HFF-Myc (cell line): ENCODE results near the gene XYLB.

Experiments
- DNase-seq: peaks from one replicate; pipeline ENCODE4 v3.0.0-alpha.2; 2011; ENCODE audit warnings: low read depth; ENCODE audit errors: extremely low read depth
- H3K4me3 ChIP-seq: replicated peaks from 2 replicates; pipeline ENCODE4 v1.5.1; 2011; ENCODE audit warnings: low read depth, mild to moderate bottlenecking, control low read depth, low read length
- TF ChIP-seq, protein P1 (sequence below): IDR thresholded peaks from 2 replicates; pipeline ENCODE4 v1.5.1; 2012; ENCODE audit warnings: mild to moderate bottlenecking, low read depth, low read length, control low read depth; ENCODE audit errors: missing control alignments

Gene XYLB

DNA sequence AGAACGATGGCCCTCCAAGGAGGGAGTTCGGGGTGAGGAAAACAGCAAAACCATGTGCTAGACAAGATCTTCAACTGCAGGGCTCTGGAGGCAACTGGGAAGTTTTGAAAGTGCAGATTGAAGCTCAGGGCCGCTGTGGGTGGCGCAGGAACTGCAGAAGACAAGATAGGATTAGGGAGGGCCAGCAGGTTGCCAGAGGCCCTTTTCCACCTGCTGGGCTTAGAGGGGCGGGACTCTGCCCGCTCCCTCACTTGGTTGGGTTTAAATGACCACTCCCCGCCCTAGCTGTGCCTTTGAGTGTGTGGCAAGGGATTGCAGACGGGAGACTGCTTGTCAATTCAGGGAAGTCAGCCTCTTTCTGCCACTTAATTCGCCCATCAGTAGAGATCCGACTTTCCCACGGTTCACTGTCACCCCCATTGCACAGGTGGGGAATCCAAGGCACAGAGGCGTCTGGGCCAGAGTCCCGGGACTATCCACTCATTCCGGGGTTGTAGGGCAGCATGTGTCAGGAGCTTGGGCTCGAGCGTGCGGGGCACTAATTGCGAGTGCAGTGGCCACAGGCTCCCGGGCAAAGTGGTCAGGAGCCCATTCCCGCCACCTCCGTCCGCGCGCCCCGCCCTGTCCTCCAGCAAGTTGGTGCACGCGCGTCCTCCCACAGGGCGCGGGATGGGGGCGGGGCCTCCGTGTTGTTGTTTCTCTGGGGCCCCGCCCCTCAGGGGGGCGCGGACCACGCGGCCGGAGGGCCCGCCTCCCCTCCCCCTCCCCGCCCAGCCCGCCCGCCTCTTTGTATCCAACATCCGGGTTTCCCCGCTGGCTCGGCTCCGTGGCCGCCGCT, 106.7 kb downstream of the XYLB start, which contains the start of gene ACVR2B:
Gene ACVR2B (plus strand): TSS at position 816 of the 838 bp plus-strand sequence. CDS start 433 bp downstream, outside the sequence.
- TF ChIP-seq, protein P1, sequence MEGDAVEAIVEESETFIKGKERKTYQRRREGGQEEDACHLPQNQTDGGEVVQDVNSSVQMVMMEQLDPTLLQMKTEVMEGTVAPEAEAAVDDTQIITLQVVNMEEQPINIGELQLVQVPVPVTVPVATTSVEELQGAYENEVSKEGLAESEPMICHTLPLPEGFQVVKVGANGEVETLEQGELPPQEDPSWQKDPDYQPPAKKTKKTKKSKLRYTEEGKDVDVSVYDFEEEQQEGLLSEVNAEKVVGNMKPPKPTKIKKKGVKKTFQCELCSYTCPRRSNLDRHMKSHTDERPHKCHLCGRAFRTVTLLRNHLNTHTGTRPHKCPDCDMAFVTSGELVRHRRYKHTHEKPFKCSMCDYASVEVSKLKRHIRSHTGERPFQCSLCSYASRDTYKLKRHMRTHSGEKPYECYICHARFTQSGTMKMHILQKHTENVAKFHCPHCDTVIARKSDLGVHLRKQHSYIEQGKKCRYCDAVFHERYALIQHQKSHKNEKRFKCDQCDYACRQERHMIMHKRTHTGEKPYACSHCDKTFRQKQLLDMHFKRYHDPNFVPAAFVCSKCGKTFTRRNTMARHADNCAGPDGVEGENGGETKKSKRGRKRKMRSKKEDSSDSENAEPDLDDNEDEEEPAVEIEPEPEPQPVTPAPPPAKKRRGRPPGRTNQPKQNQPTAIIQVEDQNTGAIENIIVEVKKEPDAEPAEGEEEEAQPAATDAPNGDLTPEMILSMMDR: no peak
- peak within 1 kb of the TSS; percentile 78 for H3K4me3 ChIP-seq
- no peak for DNase-seq

DNA sequence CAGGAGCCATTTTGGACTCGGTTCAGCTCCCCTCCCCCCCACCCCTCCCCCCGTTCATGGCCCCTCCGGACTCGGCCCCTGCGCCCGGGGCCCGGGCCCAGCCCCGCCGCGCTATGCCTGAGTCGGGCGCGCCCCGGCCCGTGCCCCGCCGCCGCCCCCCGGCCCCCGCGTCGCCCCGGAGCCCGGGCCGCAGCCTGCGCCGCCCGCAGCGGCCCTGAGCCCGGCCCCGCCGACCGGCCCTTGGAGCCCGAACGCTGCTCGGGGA, 107.3 kb downstream of the XYLB start:
- no peak for DNase-seq
- TF ChIP-seq, protein P1: no peak
- peak overlapping the region; percentile 78 for H3K4me3 ChIP-seq

DNA sequence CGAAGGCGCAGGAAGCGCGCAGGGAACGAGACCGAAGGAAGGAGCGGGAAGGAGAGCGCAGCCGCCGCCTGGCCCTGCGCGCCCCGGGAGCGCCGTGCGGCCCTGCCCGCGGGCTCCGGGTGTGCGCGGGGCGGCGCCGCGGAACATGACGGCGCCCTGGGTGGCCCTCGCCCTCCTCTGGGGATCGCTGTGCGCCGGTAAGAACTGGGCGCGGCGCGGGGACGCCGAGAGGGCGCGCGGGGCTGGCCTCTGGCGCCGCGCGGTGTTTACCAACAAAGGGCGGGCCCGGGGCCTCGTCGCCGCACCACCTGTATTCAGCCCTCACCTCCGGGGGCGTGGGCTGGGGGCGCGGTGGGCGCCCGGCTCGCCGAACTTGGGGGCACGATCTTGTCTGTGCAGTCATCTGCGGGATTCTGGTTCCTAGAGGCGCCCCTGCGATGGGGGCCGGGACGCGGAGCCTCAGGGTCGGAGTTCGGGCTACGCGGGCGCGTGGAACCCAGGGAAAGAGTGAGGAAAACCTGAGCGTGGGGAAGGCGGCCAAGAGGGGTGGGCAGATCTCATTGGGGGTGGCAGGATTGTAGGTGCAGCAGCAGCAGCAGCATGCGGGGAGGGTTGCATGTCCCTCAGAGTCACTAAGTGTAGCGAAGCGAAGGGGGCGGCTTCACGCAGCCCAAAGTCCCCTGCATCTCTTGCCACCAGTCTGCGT, 107.7 kb downstream of the XYLB start:
- no peak for DNase-seq
- peak overlapping the region; percentile 78 for H3K4me3 ChIP-seq
- TF ChIP-seq, protein P1: no peak

DNA sequence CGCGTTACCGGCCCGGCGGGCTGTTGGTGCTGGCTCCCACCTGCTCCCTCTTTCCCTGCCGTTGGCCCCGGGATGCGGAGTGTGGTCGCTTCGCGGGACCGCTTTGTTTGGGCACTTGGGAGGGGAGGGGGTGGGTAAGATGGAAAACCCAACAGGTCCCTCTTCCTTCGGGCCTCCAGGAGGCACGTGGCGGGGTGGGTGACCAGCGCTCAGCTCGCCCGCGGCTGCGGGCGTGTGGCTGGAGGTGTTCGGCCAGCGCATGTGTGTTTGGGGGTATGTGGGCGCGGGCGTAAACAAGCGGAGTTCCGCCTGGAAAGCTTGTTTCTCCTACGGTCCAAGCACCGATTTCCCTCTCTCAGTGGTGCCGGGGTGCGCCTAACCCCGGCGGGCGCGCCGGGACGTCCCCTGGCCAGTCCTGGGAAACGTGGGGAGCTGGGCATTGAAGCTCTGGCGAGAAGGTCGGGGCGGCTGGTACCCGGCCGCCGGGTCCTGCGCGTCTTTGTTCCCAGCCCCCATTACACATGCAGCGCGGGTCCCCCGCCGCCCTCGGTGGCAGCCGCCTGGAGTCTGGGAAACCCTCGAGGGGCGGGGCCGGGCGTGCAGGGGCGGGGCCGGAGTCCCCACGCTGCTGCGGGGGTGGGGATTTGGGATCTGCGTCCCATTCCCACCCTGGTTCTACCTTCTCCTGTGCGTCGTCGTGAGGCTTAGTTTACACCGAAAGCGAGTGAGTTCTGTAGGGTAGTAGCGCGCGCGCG, 108.5 kb downstream of the XYLB start:
- DNase-seq: no peak

DNA sequence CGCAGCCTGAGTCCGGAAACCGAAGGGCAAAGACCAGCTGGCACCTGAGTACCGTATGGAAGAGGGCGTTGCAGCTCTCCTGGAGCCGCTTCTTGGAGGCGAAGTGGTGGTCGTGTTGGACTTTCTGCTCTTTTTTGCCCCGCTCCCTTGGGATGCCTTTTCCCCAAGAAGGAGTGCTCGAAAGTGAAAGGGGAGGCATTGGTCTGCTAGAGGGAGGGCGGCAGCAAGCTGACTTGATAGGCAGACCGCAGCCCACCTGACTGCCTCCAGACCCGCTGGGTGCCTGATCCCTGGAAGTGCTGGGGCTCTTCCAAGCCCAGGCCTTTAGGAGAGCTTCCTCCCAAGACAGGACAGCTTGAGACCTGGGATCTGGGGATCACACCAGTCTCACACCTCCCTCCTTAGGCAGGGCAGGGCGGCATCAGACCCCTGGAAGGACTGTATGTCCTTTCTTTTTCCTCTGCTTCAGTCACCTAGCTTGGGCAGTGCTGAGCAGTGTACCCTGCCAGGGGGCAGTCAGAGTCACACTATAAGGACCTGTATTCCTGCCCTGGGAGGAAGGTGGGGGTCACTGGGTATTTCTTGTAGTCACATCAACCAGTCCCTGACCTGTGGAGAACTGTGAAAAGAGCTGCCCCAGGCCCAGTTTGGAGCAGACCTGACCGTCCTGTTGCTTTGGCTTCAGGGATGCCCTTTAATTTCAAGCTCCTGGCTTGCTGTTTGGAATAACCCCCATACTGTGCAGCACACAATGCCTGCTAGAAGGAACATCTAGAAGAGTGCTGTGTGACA, 109.2 kb downstream of the XYLB start:
- no peak for DNase-seq
- TF ChIP-seq, protein P1: no peak
- H3K4me3 ChIP-seq: peak overlapping the region; percentile 78

More for the DNA sequence above, 108.5 kb downstream of the XYLB start:
- TF ChIP-seq, protein P1: no peak
- H3K4me3 ChIP-seq: peak overlapping the region; percentile 78
